ENCODE measurements around the gene APCDD1L.

- TF ChIP-seq CTCF (IDR thresholded peaks at IDR 0.05; ENCODE audit: low read length) (no peak), EZH2 (IDR thresholded peaks at IDR 0.05; ENCODE audit: borderline replicate concordance, low read length) (no peak)
These were observed 3.8 kb upstream of the APCDD1L start for GRCh38 chr20:58518896-58519593.
